BLaER1 (cell line): ENCODE results near the gene CMTM3.

Experiments
- H3K27ac ChIP-seq: shearing (Covaris generic); formaldehyde crosslinking; 2 replicates; pipeline ENCODE4 v1.8.1; 2022
- H3K27me3 ChIP-seq: shearing (Covaris generic); formaldehyde crosslinking; 2 replicates; pipeline ENCODE4 v1.8.1; 2022
- H3K36me3 ChIP-seq: shearing (Covaris generic); formaldehyde crosslinking; 2 replicates; pipeline ENCODE4 v1.8.1; 2022
- H3K4me1 ChIP-seq: shearing (Covaris generic); formaldehyde crosslinking; 2 replicates; pipeline ENCODE4 v1.8.1; 2022
- H3K4me2 ChIP-seq: shearing (Covaris generic); formaldehyde crosslinking; 2 replicates; pipeline ENCODE4 v1.8.1; 2022
- H3K4me3 ChIP-seq: shearing (Covaris generic); formaldehyde crosslinking; 2 replicates; pipeline ENCODE4 v1.8.1; 2022
- H3K9ac ChIP-seq: shearing (Covaris generic); formaldehyde crosslinking; 2 replicates; pipeline ENCODE4 v1.8.1; 2022
- H3K9me3 ChIP-seq: shearing (Covaris generic); formaldehyde crosslinking; 2 replicates; pipeline ENCODE4 v1.8.1; 2022
- H4K20me1 ChIP-seq: shearing (Covaris generic); formaldehyde crosslinking; 2 replicates; pipeline ENCODE4 v1.8.1; 2022
- Cebpa-rat ChIP-seq: shearing (Covaris generic); IDR thresholded peaks from 2 replicates; pipeline ENCODE4 v1.8.1; 2022

CMTM3 gene

DNA sequence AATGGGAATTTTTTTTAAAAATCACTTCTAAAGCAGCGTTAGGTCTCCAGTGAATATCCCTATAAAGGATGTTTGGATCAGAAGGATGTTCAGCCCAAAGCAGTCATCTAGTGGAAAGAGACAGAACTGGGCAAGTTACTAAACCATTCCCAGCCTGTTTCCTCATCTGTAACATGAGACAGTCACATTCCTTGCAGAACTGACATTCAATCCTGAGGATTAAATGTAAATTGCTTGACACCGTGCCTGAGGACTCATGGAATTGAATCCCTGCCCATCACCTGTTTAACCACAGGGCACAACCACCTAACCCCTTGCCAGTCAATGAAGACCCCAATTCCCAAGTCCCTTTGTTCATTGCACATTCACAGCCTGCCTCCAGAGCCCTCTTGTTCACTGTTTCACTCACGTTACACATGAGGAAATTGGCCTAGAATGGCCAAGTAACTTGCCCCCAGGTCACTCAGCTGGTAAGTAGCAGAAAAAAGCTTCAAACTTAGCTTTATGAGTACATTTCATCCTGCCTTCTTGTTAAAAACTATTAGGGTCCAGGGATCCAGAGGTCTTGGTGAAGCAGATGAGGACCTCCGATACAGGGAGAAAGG is 23.8 kb upstream of the CMTM3 start:
- peak overlapping the region; percentile 60 for H3K9ac ChIP-seq
- H3K4me3 ChIP-seq = peak overlapping the region; percentile 58
- no peaks in the 10 kb centered on the region for H3K27me3 ChIP-seq
- H4K20me1 ChIP-seq = no peaks in the 10 kb centered on the region
- peak overlapping the region; percentile 93 for H3K4me2 ChIP-seq
- H3K9me3 ChIP-seq = no peaks in the 10 kb centered on the region
- H3K4me1 ChIP-seq = peaks cover 99% of the 10 kb centered on the region
- H3K36me3 ChIP-seq = no peaks in the 10 kb centered on the region
- H3K27ac ChIP-seq = peak overlapping the region; percentile 70
- TF ChIP-seq Cebpa-rat = no peak

DNA sequence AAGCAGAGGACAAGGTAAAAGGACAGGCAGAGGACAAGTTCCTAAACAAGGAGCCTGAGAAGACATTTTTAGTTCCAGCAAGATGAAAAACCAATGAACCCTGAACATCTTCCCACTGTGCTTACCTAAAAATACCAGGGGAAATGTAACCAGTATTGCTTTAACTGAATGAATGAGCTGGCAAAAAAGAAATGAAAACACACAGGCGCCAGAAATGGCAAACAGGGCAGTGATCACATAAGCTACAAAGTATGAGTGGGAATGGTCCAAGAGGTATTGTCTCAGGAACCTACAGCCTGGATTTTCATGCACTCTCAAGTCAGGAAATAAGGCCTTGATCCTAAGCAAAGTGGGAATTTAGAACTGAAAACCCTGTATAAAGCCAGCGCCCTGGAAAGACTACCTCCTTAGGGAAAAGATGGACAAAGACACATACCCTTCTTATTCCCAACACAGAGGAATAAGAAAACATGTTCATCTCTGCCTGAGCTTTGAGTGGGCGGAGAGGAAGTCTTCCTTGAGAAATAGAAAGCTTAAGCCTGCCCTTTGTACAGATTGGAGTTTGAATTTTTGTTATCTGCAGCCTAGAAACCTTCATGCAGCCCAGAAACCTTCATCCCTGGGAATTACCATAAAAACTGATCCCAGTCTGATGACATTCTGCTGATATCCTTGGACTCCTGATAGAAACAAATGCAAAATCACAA is 23.1 kb upstream of the CMTM3 start:
- Histone ChIP-seq H3K36me3 (no peaks in the 10 kb centered on the region), H3K27ac (peak overlapping the region; percentile 70), H3K4me3 (peak overlapping the region; percentile 58), H3K9me3 (no peaks in the 10 kb centered on the region), H3K4me2 (peak overlapping the region; percentile 93), H3K4me1 (peaks cover 100% of the 10 kb centered on the region), H4K20me1 (no peaks in the 10 kb centered on the region), H3K27me3 (no peaks in the 10 kb centered on the region), H3K9ac (peak overlapping the region; percentile 60)
- no peak for TF ChIP-seq Cebpa-rat

DNA sequence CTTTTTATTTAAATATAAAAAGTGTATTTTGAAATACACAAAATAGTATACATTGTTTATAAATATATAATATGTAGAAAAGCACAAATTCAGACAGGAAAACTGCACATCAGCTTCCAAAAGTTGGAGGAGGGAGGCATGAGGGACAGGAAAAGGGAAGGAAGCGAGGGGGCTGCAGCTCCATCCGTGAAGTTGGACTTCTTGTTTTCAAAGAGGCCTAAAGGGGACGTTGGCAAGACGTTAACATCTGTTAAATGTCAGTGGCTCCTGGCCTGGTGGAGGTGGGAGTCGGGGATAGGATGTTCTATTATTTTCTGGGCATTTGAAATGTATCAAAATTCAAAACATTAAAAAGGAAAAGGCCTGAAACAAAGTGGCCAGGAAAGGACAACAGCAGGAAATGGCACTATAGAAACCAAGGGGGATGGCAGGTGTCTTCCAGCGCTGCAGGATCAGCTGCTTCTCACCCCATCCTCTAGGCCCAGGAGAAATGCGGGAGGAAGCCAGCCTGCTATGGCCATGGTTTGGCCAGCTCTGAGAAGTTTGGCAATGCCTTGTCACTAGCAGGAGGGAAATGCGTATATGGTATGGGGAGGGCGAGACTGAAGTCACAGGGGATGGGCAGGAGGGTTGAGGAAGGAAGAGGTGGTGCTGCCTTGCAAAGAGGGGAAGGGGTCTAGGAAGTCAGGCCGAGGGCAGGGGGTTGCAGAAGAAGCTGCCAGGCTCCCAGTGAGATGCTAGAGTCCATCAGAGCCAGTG is 18.8 kb upstream of the CMTM3 start:
- Histone ChIP-seq H3K27ac (peak overlapping the region; percentile 88), H3K9ac (peak overlapping the region; percentile 82), H3K4me3 (peak overlapping the region; percentile 66), H3K9me3 (no peaks in the 10 kb centered on the region), H4K20me1 (no peaks in the 10 kb centered on the region), H3K36me3 (no peaks in the 10 kb centered on the region), H3K27me3 (no peaks in the 10 kb centered on the region), H3K4me1 (peaks cover 100% of the 10 kb centered on the region), H3K4me2 (peak overlapping the region; percentile 94)
- TF ChIP-seq Cebpa-rat = no peak

- Histone ChIP-seq H3K27me3 (no peaks in the 10 kb centered on the region), H3K36me3 (no peaks in the 10 kb centered on the region), H3K9ac (peak overlapping the region; percentile 82), H3K4me2 (peak overlapping the region; percentile 94), H4K20me1 (no peaks in the 10 kb centered on the region), H3K9me3 (no peaks in the 10 kb centered on the region), H3K4me3 (peak overlapping the region; percentile 66), H3K27ac (peak overlapping the region; percentile 88), H3K4me1 (peaks cover 90% of the 10 kb centered on the region)
- no peak for TF ChIP-seq Cebpa-rat
Measured at GRCh38 chr16:66587881-66588600, 16.5 kb upstream of the CMTM3 start.

GRCh38 chr16:66588981-66589713 is 15.4 kb upstream of the CMTM3 start:
- no peak for TF ChIP-seq Cebpa-rat
- Histone ChIP-seq H3K9ac (peak overlapping the region; percentile 82), H3K4me2 (peak overlapping the region; percentile 94), H3K36me3 (no peaks in the 10 kb centered on the region), H3K27me3 (no peaks in the 10 kb centered on the region), H3K4me3 (peak overlapping the region; percentile 66), H3K27ac (peak overlapping the region; percentile 88), H3K4me1 (peaks cover 82% of the 10 kb centered on the region), H4K20me1 (no peaks in the 10 kb centered on the region), H3K9me3 (no peaks in the 10 kb centered on the region)

GRCh38 chr16:66590322-66590721 is 14.2 kb upstream of the CMTM3 start:
- Histone ChIP-seq H4K20me1 (no peaks in the 10 kb centered on the region), H3K36me3 (no peaks in the 10 kb centered on the region), H3K4me2 (peak overlapping the region; percentile 94), H3K27me3 (no peaks in the 10 kb centered on the region), H3K9me3 (no peaks in the 10 kb centered on the region), H3K4me3 (peak overlapping the region; percentile 66), H3K4me1 (peaks cover 82% of the 10 kb centered on the region), H3K9ac (peak overlapping the region; percentile 67; the same call in 1 of the 2 replicates), H3K27ac (peak overlapping the region; percentile 68)
- TF ChIP-seq Cebpa-rat = no peak

DNA sequence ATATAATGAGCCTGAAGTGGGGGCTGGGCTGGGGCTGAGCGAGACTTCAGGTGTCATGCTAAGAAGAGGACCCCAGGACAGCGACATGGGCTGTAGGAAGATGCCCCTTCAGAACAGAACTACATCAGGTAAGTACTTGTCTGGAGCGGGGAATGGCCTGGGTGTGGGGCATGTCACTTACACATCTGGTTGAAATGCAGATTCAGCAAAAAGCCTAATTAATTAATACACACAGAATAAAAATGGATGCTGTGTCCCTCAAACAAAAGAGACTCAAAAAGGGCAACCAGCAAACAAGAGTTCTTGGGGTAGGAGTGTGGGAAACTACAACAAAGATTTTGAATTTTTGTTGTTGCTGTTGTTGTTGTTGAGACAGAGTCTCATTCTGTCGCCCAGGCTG is 13.5 kb upstream of the CMTM3 start:
- no peak overlapping the region for H3K27ac ChIP-seq
- H3K9me3 ChIP-seq = no peaks in the 10 kb centered on the region
- H3K9ac ChIP-seq = no peak overlapping the region; the same call in 1 of the 2 replicates
- H3K4me2 ChIP-seq = peak overlapping the region; percentile 94; the same call in 1 of the 2 replicates
- peaks cover 77% of the 10 kb centered on the region for H3K4me1 ChIP-seq
- no peak overlapping the region for H3K4me3 ChIP-seq
- TF ChIP-seq Cebpa-rat = no peak
- H4K20me1 ChIP-seq = no peaks in the 10 kb centered on the region
- no peaks in the 10 kb centered on the region for H3K27me3 ChIP-seq
- no peaks in the 10 kb centered on the region for H3K36me3 ChIP-seq

DNA sequence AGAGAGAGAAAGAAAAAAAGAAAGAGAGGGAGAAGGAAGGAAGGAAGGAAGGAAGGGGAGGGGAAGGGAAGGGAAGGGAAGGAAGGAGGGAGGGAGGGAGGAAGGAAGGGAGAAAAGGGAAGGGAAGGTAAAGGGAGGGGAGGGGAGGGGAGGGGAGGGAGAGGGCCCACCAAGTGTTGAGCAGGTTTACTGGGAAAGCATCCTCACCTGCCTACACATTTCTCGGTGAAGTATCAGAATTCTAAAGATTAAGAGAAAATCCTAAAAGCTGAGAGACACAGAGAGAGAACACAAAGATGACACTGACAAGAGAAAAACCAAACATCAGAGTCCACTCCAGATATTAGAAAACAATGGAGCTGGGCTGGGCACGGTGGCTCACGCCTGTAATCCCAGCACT is 12.3 kb upstream of the CMTM3 start:
- Histone ChIP-seq H3K36me3 (no peaks in the 10 kb centered on the region), H3K4me2 (no peak overlapping the region), H3K27me3 (no peaks in the 10 kb centered on the region), H3K9me3 (no peaks in the 10 kb centered on the region), H3K4me1 (peaks cover 65% of the 10 kb centered on the region), H3K27ac (no peak overlapping the region), H3K4me3 (no peak overlapping the region), H4K20me1 (no peaks in the 10 kb centered on the region), H3K9ac (no peak overlapping the region)
- TF ChIP-seq Cebpa-rat = no peak

- no peak for TF ChIP-seq Cebpa-rat
- H3K9me3 ChIP-seq = no peaks in the 10 kb centered on the region
- no peaks in the 10 kb centered on the region for H3K27me3 ChIP-seq
Measured at GRCh38 chr16:66592814-66593213, 11.7 kb upstream of the CMTM3 start.

More at GRCh38 chr16:66592814-66593213, 11.7 kb upstream of the CMTM3 start:
- Histone ChIP-seq H3K4me3 (no peak overlapping the region), H3K4me2 (no peak overlapping the region), H3K4me1 (peaks cover 59% of the 10 kb centered on the region), H4K20me1 (no peaks in the 10 kb centered on the region), H3K9ac (no peak overlapping the region), H3K36me3 (no peaks in the 10 kb centered on the region), H3K27ac (no peak overlapping the region)
